Ovary (tissue), 9 donors: ENCODE data around the gene DAPL1. TPM values are rescaled to one million over a fixed set of nuclear protein-coding genes. Genes with fewer than 3 reads are reported as not detected.

Experiments
- DNase-seq, 5 donors: peaks; one replicate each; pipeline ENCODE4 v3.0.0-alpha.2; 2019 to 2020
- H3K27ac ChIP-seq, 2 donors: fragments of 200-600 bp; one replicate each; pipeline versions ENCODE4 v1.5.1 to v1.8.0; 2019 to 2022
- H3K27me3 ChIP-seq: fragments of 200-600 bp; one replicate; pipeline ENCODE4 v1.8.0; 2022
- H3K36me3 ChIP-seq: fragments of 200-600 bp; sonication (generic); one replicate; pipeline ENCODE4 v1.5.1; 2019
- H3K4me1 ChIP-seq: one replicate; pipeline ENCODE4 v1.8.1; 2013; ENCODE audit warnings: mild to moderate bottlenecking, moderate library complexity; ENCODE audit not compliant: insufficient read depth
- H3K4me3 ChIP-seq: fragments of 200-600 bp; sonication (generic); one replicate; pipeline ENCODE4 v1.5.1; 2017
- H3K9me3 ChIP-seq, 2 donors: fragments of 200-600 bp in 1 of 2; sonication (generic) in 1 of 2; one replicate each; pipeline versions ENCODE4 v1.5.1 to v1.8.1; 2013 to 2019; ENCODE audit warnings: mild to moderate bottlenecking in 1 of 2, moderate library complexity in 1 of 2
- EP300 ChIP-seq: sonication (generic); formaldehyde crosslinking; IDR thresholded peaks from one replicate; pipeline ENCODE4 v1.6.1; 2017; ENCODE audit warnings: antibody characterized with exemption
- POLR2A ChIP-seq: fragments of 450-650 bp; IDR thresholded peaks from one replicate; pipeline ENCODE4 v1.6.1; 2017; ENCODE audit warnings: antibody characterized with exemption, mild to moderate bottlenecking, moderate library complexity
- WGBS, 3 donors: extraction: QIAGEN DNeasy Blood & Tissue Kit in 1 of 3; methylation state at CpG; one replicate each; pipeline versions ENCODE4 v1.1.5 to v1.1.7; 2013 to 2017; 5-methylcytosine and 5-hydroxymethylcytosine counted together
- intact Hi-C, 4 donors: fragments of 100-400 bp; cut with DNase I; formaldehyde crosslinking; loops; one replicate each; pipeline versions ENCODE4 v1.11.0 to v1.15.1; 2022 to 2023
- polyA plus RNA-seq, 2 donors: library from polyadenylated mRNA; stranded (reverse); fragments of 200-250 nt in 1 of 2; fragments of 350-450 nt in 1 of 2; fragmentation: Illumina TruSeq in 1 of 2; extraction: RNeasy Lipid Tissue Mini Kit (QIAGEN cat#74804) in 1 of 2; gene quantifications; one replicate each; pipeline ENCODE4 v1.2.3, GENCODE V29; 2013 to 2014
- total RNA-seq, 7 donors: library from RNA; depleted of rRNA in 2 of 7; stranded (reverse); fragments of >200 nt in 2 of 7; fragmentation: NEBNext Ultra II Directional in 3 of 7; extraction: Animal tissue kit (Norgen Biotek cat#: 25700) in 3 of 7; gene quantifications; one replicate each; pipeline versions ENCODE4 v1.1.0 to v1.2.4, GENCODE V29; 2016 to 2023
- TF ChIP-seq, protein P1 (sequence below), 3 donors: fragments of 450-650 bp in 2 of 3; fragments of 200-600 bp in 1 of 3; IDR thresholded peaks; one replicate each; pipeline versions ENCODE4 v1.5.1 to v1.8.0; 2016 to 2022; ENCODE audit warnings: antibody characterized with exemption in 3 of 3, mild to moderate bottlenecking in 1 of 3
- donor health status: DM: no; HTN: no; CAD: no; lungs with moderate emphysema.
- donor health status: DM: no; HTN: no; CAD: no.
- donor health status: Bipolar disorder and iron deficiency.
- donor health status: DM: yes; HTN: yes; CAD: no.
- donor health status: DM: no; HTN: no; CAD: no.
- donor health status: DM: yes; HTN: yes; CAD: no.

DAPL1 gene
- total and polyA plus RNA-seq, 9 donors = 1.2 to 64.2 (median 3.7) TPM; not detected in 2

GRCh38 chr2:158782136-158782535 is 13.0 kb upstream of the DAPL1 start:
- intact Hi-C loops = no loop called here
- no peak for DNase-seq
- no peak for TF ChIP-seq EP300
- 92 to 93% (median 93%) methylated on average over 11 of the region's 11 CpGs for WGBS, 3 donors
- Histone ChIP-seq H3K27ac (no peak overlapping the region), H3K36me3 (no peaks in the 10 kb centered on the region), H3K4me3 (no peak overlapping the region), H3K27me3 (no peaks in the 10 kb centered on the region), H3K9me3 (no peaks in the 10 kb centered on the region), H3K4me1 (no peaks in the 10 kb centered on the region)

DNA sequence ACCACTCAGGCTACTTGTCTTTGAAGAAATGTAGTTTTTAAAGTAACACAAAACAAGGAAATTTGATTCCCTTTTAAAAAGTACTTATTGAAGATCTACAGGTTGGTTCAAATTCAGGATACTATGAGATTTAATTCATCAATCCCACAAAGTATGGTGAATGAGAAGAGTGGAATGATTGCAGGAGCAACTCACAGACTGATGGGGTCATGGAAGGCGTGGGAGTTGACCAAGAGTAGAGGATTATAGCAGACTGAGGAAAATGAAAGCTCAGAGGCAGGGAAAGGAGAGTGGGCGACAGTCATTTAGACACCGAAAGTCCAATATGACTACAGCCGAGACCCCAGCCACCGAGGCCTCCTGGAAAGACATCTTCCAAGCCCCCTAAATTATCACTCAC is 12.5 kb upstream of the DAPL1 start:
- Histone ChIP-seq H3K4me1 (no peaks in the 10 kb centered on the region), H3K27ac (no peak overlapping the region), H3K9me3 (no peaks in the 10 kb centered on the region), H3K4me3 (no peak overlapping the region), H3K36me3 (no peaks in the 10 kb centered on the region), H3K27me3 (no peaks in the 10 kb centered on the region)
- intact Hi-C loops = no loop called here
- 78 to 97% (median 85%) methylated on average over 5 of the region's 5 CpGs for WGBS, 3 donors
- no peak for TF ChIP-seq POLR2A
- no peak for TF ChIP-seq EP300
- TF ChIP-seq, protein P1, sequence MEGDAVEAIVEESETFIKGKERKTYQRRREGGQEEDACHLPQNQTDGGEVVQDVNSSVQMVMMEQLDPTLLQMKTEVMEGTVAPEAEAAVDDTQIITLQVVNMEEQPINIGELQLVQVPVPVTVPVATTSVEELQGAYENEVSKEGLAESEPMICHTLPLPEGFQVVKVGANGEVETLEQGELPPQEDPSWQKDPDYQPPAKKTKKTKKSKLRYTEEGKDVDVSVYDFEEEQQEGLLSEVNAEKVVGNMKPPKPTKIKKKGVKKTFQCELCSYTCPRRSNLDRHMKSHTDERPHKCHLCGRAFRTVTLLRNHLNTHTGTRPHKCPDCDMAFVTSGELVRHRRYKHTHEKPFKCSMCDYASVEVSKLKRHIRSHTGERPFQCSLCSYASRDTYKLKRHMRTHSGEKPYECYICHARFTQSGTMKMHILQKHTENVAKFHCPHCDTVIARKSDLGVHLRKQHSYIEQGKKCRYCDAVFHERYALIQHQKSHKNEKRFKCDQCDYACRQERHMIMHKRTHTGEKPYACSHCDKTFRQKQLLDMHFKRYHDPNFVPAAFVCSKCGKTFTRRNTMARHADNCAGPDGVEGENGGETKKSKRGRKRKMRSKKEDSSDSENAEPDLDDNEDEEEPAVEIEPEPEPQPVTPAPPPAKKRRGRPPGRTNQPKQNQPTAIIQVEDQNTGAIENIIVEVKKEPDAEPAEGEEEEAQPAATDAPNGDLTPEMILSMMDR (IDR thresholded peaks at IDR 0.05) = no peak
- no peak for DNase-seq

DNA sequence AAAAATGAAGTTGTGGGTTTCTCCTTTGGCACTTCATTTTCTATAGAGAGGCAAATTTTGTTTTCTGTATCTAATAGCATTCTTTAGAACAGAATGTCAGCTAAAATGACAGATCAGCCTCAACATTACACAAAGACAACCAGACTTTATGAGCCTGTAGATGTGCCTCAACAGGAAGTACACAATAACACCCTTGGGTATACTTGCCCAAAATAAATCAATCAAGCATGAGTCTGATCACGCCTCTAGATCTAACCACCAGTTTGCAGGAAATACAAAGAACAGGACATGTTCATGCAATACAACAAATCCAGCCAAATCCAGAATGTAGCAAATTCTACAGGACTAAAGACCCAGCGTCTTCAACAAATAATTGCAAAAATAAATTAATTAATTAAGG is 11.2 kb upstream of the DAPL1 start:
- 86 to 91% (median 87%) methylated on average over 2 of the region's 2 CpGs for WGBS, 3 donors
- H3K4me3 ChIP-seq = no peak overlapping the region
- H3K27ac ChIP-seq = no peak overlapping the region
- H3K9me3 ChIP-seq = no peaks in the 10 kb centered on the region
- H3K4me1 ChIP-seq = no peaks in the 10 kb centered on the region
- TF ChIP-seq, protein P1 (IDR thresholded peaks at IDR 0.05) = no peak
- TF ChIP-seq POLR2A (no peak), EP300 (no peak)
- H3K27me3 ChIP-seq = no peaks in the 10 kb centered on the region
- intact Hi-C loops = no loop called here
- no peak for DNase-seq
- H3K36me3 ChIP-seq = no peaks in the 10 kb centered on the region

DNA sequence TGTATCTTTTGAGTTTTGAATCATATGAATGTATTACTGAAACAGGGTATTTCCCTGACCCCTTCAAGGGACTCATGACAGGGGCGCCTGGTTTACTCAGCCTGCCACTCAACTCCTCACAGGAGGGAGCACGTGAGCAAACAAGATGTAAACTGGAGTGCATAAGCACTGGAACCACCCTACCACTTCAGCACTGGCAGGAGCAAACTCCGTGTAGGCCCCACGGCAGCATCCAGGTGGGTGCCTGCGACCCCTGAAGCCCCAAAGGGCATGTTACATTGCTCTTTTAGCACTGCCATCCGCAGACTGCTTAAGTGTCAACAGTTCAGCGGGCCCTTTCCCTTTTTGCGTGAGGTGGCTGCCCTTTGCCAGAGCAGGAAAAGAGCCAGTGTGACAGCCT is 8.2 kb upstream of the DAPL1 start:
- Histone ChIP-seq H3K27ac (no peak overlapping the region), H3K4me3 (no peak overlapping the region), H3K4me1 (no peaks in the 10 kb centered on the region), H3K36me3 (no peaks in the 10 kb centered on the region), H3K27me3 (no peaks in the 10 kb centered on the region), H3K9me3 (no peaks in the 10 kb centered on the region)
- 95 to 96% (median 96%) methylated on average over 8 of the region's 8 CpGs for WGBS, 3 donors
- TF ChIP-seq, protein P1 (IDR thresholded peaks at IDR 0.05) = no peak
- TF ChIP-seq POLR2A (no peak), EP300 (no peak)
- no peak for DNase-seq
- intact Hi-C loops = no loop called here

DNA sequence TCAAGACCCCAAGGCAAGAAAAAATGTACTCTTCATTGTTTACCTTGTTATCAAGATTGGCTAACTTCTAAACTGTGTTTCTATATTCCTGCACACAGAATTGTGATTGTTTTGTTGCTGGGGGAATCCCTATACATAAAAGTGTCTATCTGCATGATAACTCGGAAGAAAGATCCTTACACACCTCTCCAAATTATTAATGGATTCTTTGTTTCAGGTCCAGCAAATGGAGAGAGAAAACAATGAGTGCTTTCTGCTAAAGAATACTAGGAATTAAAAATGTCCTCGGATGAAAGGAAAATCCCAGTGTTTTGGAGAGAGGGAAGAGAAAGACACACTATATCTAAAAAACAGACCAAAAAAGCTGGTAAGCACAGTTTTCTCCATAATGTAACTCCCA is 6.2 kb upstream of the DAPL1 start:
- TF ChIP-seq POLR2A = no peak
- TF ChIP-seq EP300 = no peak
- TF ChIP-seq, protein P1 (IDR thresholded peaks at IDR 0.05) = no peak
- no peak for DNase-seq
- WGBS, 3 donors = 64 to 69% (median 66%) methylated on average over 2 of the region's 2 CpGs
- no peak overlapping the region for H3K4me3 ChIP-seq
- intact Hi-C loops = no loop called here
- H3K27me3 ChIP-seq = no peaks in the 10 kb centered on the region
- H3K9me3 ChIP-seq = no peaks in the 10 kb centered on the region
- H3K36me3 ChIP-seq = no peaks in the 10 kb centered on the region
- no peaks in the 10 kb centered on the region for H3K4me1 ChIP-seq
- H3K27ac ChIP-seq = no peak overlapping the region
